Spinal cord (tissue), 10 donors: Measurements from ENCODE around the gene DHDDS. TPM values are rescaled to one million over a fixed set of nuclear protein-coding genes. Genes with fewer than 3 reads are reported as not detected.

ENCODE experiments used
- DNase-seq, 6 donors: peaks; one replicate each; pipeline versions ENCODE4 v3.0.0 to v3.0.0-alpha.2; 2013 to 2015; ENCODE audit warnings: low spot score in 6 of 6, low read depth in 4 of 6
- H3K27ac ChIP-seq: one replicate; pipeline ENCODE4 v1.5.1; 2013; ENCODE audit warnings: low read depth, low read length, control low read depth
- H3K27me3 ChIP-seq: one replicate; pipeline ENCODE4 v1.6.1; 2013; ENCODE audit warnings: low read length; ENCODE audit not compliant: control insufficient read depth, insufficient read depth
- H3K36me3 ChIP-seq: one replicate; pipeline ENCODE4 v1.6.1; 2013; ENCODE audit warnings: low read length; ENCODE audit not compliant: control insufficient read depth, insufficient read depth
- H3K4me1 ChIP-seq: one replicate; pipeline ENCODE4 v1.6.1; 2013; ENCODE audit warnings: low read length; ENCODE audit not compliant: control insufficient read depth, insufficient read depth
- H3K4me3 ChIP-seq: one replicate; pipeline ENCODE4 v1.5.1; 2013; ENCODE audit warnings: low read depth, low read length, control low read depth
- H3K9me3 ChIP-seq: one replicate; pipeline ENCODE4 v1.6.1; 2013; ENCODE audit warnings: low read length; ENCODE audit not compliant: control insufficient read depth, insufficient read depth
- WGBS: methylation state at CpG from one replicate; pipeline ENCODE4 v1.1.5; 2013; ENCODE audit warnings: missing lambda C conversion rate; ENCODE audit not compliant: insufficient coverage; 5-methylcytosine and 5-hydroxymethylcytosine counted together
- polyA plus RNA-seq, 2 donors: library from polyadenylated mRNA; unstranded; fragments of 120-200 nt; gene quantifications; one replicate each; pipeline ENCODE4 v1.2.1, GENCODE V29; 2013; ENCODE audit not compliant: insufficient read length in 2 of 2
- total RNA-seq, 2 donors: library from RNA; depleted of rRNA in 1 of 2; stranded (reverse); fragments of 120-200 nt in 1 of 2; fragments of >200 nt in 1 of 2; gene quantifications; one replicate each; pipeline versions ENCODE4 v1.2.3 to v1.2.4, GENCODE V29; 2013 to 2014
- donor health status: healthy.

DHDDS gene
- total and polyA plus RNA-seq, 4 donors = 28.1 to 48.3 (median 36.4) TPM

DNA sequence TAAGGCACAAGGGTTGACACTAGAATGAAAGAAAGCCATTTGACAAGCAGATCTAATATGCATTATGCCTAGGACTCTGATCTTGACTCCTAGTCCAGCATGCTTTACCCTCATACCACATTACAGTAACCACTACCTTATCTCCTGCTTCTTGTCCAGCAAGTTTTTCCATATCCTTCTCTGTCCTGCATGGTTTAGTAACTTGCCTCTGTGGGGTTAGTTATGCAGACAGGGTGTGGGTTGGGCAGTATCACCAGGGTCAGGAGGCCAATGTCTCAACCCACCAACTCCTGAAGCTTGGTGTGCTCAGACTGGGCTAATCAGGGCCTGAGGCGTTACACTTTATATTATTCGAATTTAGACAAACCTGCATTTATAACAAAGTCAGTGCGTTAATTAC lies 18.8 kb downstream of the DHDDS start:
- DNase-seq = no peak
- no peak overlapping the region for H3K27ac ChIP-seq
- no peak overlapping the region for H3K4me3 ChIP-seq
- no peaks in the 10 kb centered on the region for H3K27me3 ChIP-seq
- peaks cover 46% of the 10 kb centered on the region for H3K36me3 ChIP-seq
- H3K9me3 ChIP-seq = no peaks in the 10 kb centered on the region
- H3K4me1 ChIP-seq = no peaks in the 10 kb centered on the region
- no CpG with 5 or more reads among the region's 3 CpGs for WGBS

GRCh38 chr1:26452459-26453183 lies 20.5 kb downstream of the DHDDS start:
- no peak for DNase-seq
- H3K4me1 ChIP-seq = no peaks in the 10 kb centered on the region
- WGBS = 100% methylated on average over 3 of the region's 5 CpGs
- no peaks in the 10 kb centered on the region for H3K27me3 ChIP-seq
- H3K27ac ChIP-seq = no peak overlapping the region
- H3K9me3 ChIP-seq = no peaks in the 10 kb centered on the region
- H3K36me3 ChIP-seq = peaks cover 44% of the 10 kb centered on the region
- H3K4me3 ChIP-seq = no peak overlapping the region

DNA sequence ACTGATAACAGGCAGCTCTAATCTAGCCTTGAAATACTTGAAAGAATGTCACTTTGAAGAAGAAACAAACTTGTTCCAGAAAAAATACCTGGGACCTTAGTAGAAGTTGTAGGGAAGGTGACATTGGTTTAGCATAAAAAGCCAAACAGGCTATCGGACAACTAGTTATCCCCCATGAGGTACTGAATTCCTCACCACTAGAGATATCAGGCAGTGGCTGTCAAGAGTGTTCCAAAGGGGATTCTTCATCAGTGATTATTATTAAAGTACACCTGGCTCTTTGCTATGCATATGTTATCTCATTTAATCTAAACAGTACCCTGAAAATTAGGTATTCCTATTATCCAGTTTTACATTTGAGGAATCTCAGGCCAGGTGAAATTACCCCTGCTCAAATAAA lies 27.0 kb downstream of the DHDDS start:
- no CpG with 5 or more reads among the region's 1 CpG for WGBS
- no peaks in the 10 kb centered on the region for H3K4me1 ChIP-seq
- no peak overlapping the region for H3K4me3 ChIP-seq
- peaks cover 31% of the 10 kb centered on the region for H3K36me3 ChIP-seq
- no peak for DNase-seq
- H3K27me3 ChIP-seq = no peaks in the 10 kb centered on the region
- H3K27ac ChIP-seq = no peak overlapping the region
- H3K9me3 ChIP-seq = no peaks in the 10 kb centered on the region

GRCh38 chr1:26459573-26460031 lies 27.5 kb downstream of the DHDDS start:
- H3K9me3 ChIP-seq = no peaks in the 10 kb centered on the region
- 89% methylated on average over 3 of the region's 3 CpGs for WGBS
- H3K27me3 ChIP-seq = no peaks in the 10 kb centered on the region
- H3K36me3 ChIP-seq = peaks cover 30% of the 10 kb centered on the region
- no peak overlapping the region for H3K27ac ChIP-seq
- no peak overlapping the region for H3K4me3 ChIP-seq
- no peaks in the 10 kb centered on the region for H3K4me1 ChIP-seq
- no peak for DNase-seq

- Histone ChIP-seq H3K36me3 (peaks cover 18% of the 10 kb centered on the region), H3K27me3 (no peaks in the 10 kb centered on the region), H3K4me1 (peaks cover 27% of the 10 kb centered on the region), H3K9me3 (no peaks in the 10 kb centered on the region), H3K27ac (no peak overlapping the region), H3K4me3 (no peak overlapping the region)
- peak in 2 of 6 donors; percentile 60 to 68 for DNase-seq
- WGBS = 44% methylated on average over 9 of the region's 10 CpGs
Observed at GRCh38 chr1:26468911-26469310, 36.8 kb downstream of the DHDDS start.

DNA sequence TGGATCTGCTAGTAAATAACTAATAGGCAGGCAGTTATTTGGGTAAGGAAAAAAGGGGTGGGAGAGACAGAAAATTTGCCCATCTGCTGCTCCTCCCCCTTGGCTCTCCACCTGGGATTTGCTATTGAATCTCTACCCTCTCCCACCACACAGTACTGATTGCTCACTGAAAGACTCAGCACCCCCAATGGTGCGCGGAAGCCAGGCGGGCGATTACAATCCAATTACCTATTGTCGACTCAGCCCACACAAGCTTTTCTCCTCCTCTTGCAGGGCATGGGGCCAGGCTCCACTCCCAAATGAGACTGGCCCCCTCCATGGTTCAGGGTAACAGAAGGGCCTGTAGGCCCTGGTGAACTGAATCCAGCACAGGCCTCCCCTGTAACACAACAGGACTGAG lies 37.4 kb downstream of the DHDDS start:
- H3K27ac ChIP-seq = no peak overlapping the region
- H3K36me3 ChIP-seq = peaks cover 17% of the 10 kb centered on the region
- H3K9me3 ChIP-seq = no peaks in the 10 kb centered on the region
- 36% methylated on average over 5 of the region's 5 CpGs for WGBS
- H3K4me3 ChIP-seq = no peak overlapping the region
- H3K27me3 ChIP-seq = no peaks in the 10 kb centered on the region
- peaks cover 29% of the 10 kb centered on the region for H3K4me1 ChIP-seq
- DNase-seq = peak in 2 of 6 donors; percentile 59 to 71

GRCh38 chr1:26470878-26471497 lies 38.9 kb downstream of the DHDDS start:
- 45% methylated on average over 9 of the region's 14 CpGs for WGBS
- H3K4me3 ChIP-seq = peak overlapping the region; percentile 71
- peak overlapping the region; percentile 93 for H3K27ac ChIP-seq
- H3K4me1 ChIP-seq = peaks cover 29% of the 10 kb centered on the region
- no peak for DNase-seq
- no peaks in the 10 kb centered on the region for H3K27me3 ChIP-seq
- H3K36me3 ChIP-seq = peaks cover 17% of the 10 kb centered on the region
- H3K9me3 ChIP-seq = no peaks in the 10 kb centered on the region

DNA sequence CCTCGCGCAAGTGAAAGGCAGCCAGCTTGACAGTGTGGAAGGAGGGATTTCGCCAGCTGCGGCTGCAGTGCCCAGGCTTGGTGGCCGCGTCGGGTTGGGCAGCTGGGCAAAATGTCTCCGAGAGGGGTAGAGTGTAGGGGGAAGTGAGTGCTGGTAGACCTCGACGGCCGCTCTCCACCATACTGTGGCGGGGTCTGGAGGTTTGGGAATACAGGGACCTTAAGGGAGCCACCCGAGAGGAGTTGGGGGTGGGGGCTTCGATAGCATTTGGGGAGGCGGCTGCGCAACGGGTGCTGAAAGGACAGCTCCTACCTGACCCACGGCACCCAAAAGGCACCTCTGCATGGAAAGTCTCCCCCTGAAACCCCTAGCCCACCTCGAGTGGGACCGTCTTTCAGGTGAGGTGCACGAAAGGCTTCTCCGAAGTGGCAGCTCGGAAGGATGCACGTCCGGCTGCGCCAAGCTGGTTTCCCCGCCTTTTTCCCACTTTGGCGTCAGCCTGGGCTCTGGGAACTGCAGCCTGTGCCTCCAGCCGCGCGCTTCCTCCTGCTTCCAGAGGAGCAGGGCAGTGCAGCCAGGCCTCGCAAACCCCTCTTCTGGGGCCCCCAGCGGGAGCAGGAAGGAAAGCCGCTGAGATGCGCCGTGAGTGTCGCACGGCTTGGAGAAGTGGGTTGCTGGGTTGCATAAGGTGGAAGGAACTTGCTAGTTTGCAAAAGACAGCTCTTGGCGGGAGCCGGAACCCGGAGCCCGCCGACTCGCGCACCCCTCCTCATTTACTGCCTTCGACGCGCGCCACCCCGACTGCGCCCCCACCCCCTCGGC lies 39.6 kb downstream of the DHDDS start:
- Histone ChIP-seq H3K27ac (peak overlapping the region; percentile 93), H3K36me3 (peaks cover 13% of the 10 kb centered on the region), H3K9me3 (no peaks in the 10 kb centered on the region), H3K4me3 (peak overlapping the region; percentile 71), H3K27me3 (no peaks in the 10 kb centered on the region), H3K4me1 (peaks cover 29% of the 10 kb centered on the region)
- DNase-seq = peak in 4 of 6 donors; percentile 56 to 71 (median 58)
- WGBS = 0% methylated on average over 47 of the region's 52 CpGs

DNA sequence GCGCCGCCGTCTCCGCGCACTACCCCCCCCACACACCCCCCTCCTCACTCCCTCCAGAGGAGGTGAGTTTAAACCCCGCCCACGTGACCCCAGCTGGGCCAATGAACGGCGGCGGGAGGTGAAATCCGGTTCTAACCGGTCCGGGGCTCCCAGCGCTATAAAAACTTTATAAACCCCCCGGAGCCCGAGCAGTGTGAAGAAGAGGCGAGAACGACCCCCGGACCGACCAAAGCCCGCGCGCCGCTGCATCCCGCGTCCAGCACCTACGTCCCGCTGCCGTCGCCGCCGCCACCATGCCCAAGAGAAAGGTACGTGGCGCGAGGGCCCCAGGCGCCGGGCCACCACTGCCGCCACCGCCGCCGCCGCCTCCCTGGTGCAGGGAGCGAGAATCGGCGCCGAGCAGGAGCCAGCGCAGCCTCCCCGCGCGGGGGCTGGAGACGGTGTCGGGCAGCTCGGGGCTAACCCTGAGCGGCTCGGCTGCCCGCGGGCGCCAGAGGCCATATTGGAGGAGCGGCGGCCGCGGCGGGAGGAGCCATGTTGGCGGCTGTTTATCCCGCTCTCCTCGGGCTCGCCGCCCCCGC lies 40.3 kb downstream of the DHDDS start, which contains the start of gene HMGN2:
TSS of gene HMGN2 (plus strand) at position 121 of the 581 bp plus-strand sequence. CDS start at position 294, 173 bp downstream.
- H3K9me3 ChIP-seq = no peaks in the 10 kb centered on the region
- no peaks in the 10 kb centered on the region for H3K27me3 ChIP-seq
- peaks cover 10% of the 10 kb centered on the region for H3K36me3 ChIP-seq

More for the DNA sequence above, 40.3 kb downstream of the DHDDS start, which contains the start of gene HMGN2:
- DNase-seq = peak; percentile 74 to 98 (median 94)
- peak within 1 kb of the TSS; percentile 71 for H3K4me3 ChIP-seq
- peak within 1 kb of the TSS; percentile 93 for H3K27ac ChIP-seq
- WGBS = 0% methylated on average over 51 of the region's 69 CpGs
- H3K4me1 ChIP-seq = peaks cover 29% of the 10 kb centered on the region
